ENCODE results near the gene MRPS34.

MRPS34 gene

DNA sequence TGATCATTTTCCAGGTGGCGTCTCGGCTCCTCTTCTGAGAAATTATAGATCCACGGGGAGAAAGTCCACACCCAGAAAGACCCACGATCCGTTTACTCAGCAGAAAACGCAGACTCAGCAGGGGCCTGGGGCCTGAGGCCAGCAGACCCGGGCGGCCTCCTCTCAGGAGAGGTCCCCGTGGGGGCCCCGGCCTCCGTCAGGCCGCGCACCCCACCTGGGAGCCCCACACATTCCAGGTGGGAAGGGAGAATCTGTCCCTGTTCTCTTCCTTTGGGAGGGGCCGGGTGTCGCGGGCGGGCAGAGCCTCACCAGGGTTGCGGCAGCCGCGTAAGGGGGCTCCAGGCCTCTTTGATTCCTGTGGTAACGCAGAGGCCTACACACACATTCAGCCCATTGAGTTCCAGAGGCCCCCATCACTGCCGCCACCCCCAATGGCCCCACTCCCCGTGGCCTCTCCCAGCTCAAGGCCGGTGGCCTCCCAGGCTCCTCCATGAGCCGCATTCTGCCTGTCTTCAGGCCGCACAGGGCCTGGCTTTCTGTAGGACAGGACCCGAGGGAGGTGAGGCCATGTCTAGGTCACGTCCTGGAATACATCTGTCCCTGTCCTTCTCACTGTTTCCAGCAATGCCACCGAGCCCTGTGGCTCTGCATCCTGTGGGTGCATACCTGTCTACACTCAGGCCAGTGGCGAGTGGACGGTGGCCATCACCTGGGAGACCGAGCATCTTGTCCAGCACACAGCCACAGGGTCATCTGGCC lies 22.2 kb upstream of the MRPS34 start:
- DNase-seq (ENCODE audit: low spot score): no peak

DNA sequence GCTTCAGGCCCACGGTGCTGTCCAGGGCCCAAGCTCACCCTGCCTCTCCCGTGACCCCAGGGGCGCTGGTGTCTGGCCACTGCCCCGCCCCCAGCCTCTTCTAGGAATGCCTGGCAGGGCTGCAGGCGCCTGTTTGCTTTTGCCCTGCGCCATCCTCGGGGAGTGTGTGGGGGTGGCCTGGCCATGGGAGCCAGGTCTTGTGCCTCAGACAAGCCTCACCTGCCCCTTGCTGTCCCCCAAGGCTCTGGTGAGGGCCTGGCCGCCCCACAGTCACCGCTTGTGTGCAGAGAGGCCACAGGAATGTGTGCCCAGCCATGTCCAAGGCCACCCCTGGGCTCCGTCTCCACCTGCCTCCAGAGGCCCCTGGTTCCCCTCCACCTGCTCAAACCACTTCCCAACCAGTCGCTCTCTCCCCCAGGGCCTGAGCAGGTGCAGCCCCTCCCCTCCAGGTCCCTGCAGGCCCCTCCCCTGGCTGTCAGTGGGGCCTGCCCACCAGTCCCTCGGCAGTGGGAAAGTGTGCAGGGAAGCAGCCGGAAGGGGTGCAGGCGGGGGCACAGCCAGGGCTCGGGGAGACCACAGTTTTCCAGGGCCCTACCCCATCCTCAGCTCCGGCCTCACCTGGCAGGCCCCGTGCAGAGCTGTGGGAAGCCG lies 21.4 kb upstream of the MRPS34 start:
- DNase-seq (ENCODE audit: low spot score): no peak

DNA sequence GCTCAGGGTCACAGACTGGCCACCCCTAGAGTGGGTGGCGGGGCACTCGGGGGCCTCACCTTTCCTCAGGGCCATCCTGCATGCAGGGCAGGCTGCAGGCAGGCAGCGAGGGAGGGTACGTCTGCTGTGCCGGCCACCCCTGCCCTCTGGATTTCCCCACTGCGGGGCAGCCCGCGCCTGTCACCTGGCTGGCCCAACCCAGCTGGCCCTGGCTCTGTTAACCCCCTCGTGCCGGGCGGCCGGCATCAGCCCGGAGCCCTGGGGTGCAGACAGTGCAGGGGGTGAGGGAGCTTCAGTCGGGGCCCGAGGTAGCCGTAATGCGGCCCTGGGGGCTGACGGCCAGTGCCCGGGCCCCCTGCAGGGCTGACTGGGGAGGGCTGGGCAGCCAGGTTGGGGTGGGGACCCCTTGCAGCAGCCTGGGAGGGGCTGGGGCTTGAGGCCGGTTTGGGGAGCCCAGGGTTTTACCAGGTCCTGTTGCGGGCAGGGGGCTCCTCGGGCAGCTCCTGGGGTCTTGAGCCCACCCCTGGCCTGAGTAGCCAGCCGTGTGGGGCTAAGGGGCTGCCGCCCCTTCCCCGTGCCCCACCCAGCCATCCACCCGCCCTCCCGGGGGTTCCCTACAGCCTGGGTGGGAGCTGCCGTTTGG lies 20.8 kb upstream of the MRPS34 start, which contains the start of gene IGFALS:
IGFALS (minus strand) TSS at position 128 of the 643 bp plus-strand sequence; CDS start at position 75, 53 bp downstream.
- no peak for DNase-seq (ENCODE audit: low spot score)

DNA sequence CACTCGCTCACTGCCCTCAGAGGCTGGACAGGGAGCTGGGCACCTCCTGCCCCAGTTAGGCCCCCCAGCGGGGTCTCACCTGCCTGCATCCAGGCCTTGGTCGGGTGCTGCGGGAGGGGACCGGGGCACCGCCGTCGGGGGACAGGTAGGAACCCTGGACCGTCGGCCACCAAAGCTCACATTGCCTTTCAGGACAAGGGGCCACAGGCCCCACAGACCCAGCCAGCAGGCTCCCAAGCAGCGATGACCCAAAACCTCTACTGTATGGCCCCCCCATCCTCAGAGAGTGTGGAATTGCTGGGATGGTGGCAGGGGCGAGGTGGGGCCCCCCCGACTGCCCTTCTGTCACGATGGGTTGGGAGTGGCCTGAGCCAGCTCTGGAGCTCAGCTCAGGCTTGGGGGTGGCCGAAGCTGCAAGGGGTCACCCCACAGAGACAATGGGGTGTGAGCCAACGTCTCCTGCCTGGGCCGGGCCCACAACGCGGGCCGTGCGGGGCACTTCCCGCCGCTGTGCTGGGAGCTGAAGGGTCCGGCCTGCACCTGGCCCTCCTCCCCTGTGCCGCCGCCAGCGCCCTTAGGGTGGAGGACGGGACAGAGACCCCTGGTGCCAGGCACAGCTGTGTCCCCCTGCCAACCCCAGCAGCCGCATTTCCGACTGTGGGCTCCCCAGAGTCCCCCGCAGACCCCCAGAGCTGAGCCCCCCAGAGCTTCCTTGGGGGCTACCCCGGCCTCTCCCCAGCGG lies 20.1 kb upstream of the MRPS34 start:
- DNase-seq (ENCODE audit: low spot score): no peak

DNA sequence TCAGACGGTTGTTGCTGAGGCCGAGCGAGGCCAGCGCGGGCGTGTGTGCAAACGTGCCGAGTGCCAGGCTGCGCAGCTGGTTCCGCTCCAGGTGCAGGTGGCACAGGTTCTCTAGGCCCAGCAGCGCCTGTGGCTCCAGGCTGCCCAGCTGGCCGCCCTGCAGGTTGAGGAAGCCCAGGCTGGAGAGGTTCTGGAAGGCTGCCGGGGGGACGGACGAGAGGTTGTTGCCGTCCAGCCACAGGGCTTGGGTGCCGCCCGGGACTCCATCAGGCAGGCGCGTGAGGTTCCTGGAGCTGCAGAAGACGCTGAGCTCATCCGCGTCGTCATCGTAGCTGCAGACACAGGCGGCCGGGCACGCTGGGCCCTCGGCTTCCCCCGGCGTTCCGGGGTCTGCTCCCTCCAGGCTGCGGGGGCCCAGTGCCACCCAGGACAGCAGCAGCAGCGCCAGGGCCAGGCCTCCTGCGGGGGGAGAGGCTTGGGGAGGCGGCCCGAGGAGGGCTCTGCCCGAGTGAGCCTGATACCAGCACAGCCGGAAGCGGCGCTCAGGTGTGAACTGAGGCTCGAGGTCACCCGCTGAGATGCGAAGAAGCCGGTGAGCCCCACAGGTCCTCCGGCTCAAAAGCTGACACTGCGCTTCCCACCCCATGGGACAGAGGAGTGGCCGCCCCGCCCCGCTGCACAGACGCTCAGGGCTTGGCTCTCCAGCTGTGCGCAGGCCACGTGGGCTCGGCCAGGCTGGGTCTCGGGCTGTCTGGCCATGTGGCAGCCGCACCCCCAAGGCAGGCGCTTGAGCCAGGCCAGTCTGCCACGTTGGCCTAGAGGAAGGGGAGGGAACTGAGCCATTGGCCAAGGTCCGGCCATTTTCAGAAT lies 19.2 kb upstream of the MRPS34 start:
- no peak for DNase-seq (ENCODE audit: low spot score)

DNA sequence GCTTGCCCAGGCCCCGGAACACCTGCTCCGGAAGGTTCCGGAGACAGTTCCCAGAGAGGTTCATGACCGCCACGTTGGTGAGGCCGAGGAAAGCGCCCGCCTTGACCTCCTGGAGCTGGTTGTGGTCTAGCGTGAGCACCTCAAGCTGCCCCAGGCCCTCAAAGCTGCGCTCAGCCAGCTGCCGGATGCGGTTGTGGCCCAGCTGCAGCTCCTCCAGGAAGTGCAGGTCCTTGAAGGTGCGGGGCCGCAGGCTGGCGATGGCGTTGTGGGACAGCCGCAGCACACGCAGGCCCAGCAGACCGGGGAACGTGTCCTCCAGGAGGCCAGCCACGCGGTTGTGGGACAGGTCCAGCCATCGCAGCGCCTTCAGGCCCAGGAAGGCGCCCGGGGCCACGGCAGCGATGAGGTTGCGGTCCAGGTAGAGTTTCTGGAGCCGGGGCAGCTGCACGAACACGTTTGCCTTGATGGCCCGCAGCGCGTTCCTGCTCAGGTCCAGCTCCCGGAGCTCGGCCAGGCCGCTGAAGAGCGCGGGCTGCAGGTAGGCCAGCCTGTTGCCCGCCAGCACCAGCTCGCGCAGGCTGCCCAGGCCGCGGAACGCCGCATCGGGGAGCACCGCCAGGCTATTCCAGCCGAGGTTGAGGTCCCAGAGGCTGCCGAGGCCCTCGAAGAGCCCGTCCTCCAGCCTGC lies 18.5 kb upstream of the MRPS34 start:
- no peak for DNase-seq (ENCODE audit: low spot score)

DNA sequence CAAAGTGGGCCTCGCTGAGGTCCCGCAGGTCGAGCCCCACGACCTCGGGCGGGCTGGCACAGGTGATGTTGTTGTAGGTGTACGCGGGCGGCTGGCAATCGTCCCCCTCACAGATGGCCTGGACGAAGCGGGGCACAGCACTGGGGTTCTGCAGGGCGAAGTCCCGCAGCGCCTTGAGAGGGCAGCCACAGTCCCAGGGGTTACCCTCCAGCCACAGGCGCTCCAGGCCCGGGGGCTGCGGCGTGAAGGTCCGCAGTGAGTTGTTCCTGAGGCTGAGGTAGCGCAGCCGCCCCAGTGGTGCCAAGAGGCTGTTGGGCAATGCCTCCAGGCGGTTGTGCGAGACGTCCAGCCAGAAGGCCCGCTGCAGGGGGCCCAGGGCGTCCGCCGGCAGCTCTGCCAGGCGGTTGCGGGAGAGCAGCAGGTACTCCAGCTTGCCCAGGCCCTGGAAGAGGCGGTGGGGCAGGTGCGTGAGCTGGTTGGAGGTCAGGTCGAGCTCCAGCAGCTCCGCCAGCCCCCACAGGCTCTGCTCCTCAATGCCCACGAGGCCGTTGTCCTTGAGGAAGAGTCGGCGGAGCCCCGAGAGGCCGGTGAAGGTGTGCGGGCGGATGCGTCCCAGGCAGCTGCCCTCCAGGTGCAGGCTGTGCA lies 17.8 kb upstream of the MRPS34 start:
- no peak for DNase-seq (ENCODE audit: low spot score)

DNA sequence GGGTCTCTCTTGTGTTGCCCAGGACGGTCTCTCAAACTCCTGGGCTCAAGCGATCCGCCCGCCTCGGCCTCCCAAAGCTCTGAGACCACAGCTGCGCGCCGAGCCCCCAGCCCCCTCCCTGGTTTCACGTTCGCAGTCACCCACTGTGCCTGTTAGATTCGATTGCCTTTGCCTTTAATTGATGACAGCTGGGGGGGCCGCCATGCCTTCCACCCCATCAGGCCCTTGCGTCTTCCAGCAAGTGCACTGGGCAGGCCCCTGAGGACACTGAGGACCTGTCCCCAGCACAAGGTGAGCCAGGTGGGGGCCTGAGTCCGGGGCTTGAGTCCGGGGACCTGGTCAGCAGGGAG lies 17.3 kb upstream of the MRPS34 start:
- DNase-seq (ENCODE audit: low spot score): no peak

DNA sequence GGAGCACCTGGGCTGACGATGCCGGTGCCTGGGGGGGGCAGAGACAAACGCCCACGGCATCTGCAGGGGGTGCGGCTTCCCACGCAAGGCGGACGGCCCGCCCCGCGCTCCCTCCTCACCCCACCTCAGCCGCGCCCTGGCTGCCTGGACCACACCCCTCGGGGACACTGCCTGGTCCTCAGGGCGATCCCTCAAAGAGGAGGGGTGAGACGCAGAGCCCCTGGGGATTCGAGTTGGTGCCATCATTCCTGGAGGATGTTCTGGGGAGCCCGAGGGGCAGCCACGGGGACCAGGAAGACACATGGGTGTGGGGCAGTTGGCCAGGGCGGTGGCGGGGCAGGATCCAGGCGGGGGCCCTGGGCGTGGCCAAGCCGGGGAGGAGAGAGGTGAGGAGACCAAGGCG lies 16.7 kb upstream of the MRPS34 start:
- no peak for DNase-seq (ENCODE audit: low spot score)

DNA sequence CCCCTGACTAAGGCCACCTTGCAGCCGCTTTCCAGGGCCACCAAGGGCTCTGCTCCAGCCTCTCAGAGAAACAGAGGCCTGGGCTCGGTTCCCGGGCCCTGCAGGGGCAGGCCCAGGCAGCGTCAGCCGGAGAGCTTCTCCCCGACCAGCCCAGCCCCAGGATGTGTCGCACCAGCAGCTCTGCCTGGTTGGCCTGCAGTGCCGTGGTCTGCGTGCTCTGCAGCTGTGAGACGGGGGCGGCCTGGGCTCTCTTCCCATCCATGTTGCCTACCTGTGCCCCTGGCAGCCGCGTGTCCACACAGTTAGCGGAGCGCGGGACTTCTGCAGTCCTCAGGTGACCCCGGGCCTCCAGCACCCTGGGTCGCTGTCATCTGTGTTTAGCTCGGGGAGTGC lies 15.8 kb upstream of the MRPS34 start:
- DNase-seq (ENCODE audit: low spot score): no peak

DNA sequence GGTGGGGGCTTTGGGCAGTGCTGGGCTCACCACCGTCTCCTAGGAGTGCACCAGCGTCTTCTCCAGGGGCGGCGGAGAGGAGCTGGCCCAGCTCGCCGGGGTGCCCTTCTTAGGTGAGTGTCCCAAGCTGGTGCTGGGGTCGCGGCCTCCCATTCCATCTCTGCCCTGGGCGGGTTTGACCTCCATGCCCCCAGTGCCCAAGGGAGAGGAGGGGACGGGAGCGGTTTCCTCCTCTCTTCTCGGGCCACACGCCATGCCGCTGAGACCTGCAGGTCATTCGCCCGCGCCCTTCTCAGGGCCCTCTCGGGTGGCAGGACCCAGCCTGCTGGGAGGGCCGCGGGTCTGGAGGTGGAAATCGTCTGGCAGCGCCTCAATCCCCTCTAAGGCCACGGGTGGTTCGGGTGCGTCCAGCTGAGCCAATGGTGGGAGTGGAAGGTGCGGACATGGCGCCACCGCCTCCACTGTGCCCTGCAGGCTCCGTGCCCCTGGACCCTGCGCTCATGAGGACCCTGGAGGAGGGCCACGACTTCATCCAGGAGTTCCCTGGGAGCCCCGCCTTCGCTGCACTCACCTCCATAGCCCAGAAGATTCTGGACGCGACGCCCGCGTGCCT lies 15.3 kb upstream of the MRPS34 start:
- no peak for DNase-seq (ENCODE audit: low spot score)

DNA sequence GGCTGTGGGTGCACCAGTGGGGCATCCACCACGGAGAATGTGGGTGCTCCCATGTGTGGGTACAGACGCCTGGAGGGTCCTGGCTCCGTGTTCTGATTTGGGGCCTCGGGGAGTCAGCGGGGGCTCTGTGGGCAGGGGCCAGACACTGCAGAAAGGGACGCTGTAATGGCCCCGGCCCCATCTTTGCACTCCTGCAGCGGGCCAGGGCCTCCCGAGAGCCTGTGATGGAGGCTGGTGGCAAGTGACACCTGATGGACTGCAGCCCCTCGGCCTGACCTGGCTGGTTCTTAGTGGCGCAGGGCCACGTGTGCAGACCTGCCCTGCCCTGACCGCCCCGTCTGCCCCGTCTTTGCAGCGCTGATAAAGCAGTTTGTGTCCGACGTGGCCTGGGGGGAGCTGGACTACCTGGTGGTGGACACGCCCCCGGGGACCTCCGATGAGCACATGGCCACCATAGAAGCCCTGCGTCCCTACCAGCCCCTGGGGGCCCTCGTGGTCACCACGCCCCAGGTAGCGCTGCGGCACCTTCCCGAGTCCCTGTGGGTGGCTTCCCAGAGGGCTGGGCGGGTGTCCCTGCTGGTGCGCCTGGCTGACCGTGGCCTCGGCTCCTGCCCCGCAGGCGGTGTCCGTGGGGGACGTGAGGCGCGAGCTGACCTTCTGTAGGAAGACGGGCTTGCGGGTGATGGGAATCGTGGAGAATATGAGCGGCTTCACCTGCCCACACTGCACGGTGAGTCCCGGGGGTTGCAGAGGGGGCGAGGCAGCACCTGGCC lies 14.6 kb upstream of the MRPS34 start:
- DNase-seq (ENCODE audit: low spot score): no peak

DNA sequence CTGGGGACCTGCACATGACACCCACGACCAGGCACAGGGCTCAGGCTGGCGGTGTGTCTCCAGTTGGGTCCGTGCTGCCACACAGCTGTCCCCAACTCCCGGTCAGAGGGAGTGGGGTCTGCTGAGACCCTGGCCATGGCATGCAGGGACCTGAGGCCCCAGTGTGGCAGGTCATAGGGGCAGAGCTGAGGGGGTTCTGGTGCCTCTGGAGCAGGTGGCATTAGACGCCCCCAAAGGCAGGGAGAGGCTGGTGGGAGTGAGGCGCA lies 14.1 kb upstream of the MRPS34 start:
- no peak for DNase-seq (ENCODE audit: low spot score)

DNA sequence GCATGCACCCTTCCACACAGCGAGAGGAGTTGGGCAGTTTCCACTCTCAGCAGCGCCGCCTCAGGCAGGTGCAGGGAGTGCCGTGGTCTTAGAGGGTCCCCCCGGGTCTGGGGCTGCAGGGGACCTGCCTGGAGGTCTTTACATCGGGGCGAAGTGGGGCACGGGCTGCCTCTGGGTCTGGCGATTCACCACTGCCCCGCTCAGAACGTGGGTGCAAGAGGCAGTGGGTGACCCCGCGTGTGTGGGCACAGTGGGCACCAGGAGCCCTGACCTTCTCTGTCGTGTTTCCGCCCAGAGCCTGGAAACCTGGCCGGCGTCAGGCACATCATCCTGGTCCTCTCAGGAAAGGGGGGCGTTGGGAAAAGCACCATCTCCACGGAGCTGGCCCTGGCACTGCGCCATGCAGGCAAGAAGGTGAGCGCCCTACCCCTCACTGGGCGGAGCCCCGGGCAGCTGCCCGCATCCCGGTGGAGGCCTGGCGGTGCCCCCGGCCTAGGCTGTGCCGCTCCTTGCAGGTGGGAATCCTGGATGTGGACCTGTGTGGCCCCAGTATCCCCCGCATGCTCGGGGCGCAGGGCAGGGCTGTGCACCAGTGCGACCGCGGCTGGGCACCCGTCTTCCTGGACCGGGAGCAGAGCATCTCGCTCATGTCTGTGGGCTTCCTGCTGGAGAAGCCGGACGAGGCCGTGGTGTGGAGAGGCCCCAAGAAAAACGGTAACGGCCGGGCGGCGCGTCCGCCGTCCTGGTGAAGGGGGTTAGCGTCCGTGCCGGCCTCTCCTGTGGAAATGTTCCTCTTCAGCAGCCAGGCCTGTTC lies 13.5 kb upstream of the MRPS34 start:
- DNase-seq (ENCODE audit: low spot score): no peak

DNA sequence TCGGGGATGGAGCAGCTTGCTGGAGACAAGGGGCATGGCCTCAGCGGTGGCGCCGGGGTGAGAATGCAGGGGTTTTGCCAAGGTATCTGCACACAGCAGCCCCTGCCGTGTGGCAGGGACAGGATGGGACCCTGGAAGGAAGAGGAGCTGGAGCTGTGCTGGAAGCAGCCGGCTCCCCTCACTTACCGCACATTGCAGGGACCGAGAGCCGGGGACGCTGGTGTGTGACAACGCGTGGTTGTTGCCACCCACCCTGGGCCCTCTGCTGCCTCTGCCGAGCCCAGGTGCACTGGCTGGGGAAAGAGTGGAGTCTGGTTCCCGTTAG lies 12.9 kb upstream of the MRPS34 start:
- DNase-seq (ENCODE audit: low spot score): no peak

DNA sequence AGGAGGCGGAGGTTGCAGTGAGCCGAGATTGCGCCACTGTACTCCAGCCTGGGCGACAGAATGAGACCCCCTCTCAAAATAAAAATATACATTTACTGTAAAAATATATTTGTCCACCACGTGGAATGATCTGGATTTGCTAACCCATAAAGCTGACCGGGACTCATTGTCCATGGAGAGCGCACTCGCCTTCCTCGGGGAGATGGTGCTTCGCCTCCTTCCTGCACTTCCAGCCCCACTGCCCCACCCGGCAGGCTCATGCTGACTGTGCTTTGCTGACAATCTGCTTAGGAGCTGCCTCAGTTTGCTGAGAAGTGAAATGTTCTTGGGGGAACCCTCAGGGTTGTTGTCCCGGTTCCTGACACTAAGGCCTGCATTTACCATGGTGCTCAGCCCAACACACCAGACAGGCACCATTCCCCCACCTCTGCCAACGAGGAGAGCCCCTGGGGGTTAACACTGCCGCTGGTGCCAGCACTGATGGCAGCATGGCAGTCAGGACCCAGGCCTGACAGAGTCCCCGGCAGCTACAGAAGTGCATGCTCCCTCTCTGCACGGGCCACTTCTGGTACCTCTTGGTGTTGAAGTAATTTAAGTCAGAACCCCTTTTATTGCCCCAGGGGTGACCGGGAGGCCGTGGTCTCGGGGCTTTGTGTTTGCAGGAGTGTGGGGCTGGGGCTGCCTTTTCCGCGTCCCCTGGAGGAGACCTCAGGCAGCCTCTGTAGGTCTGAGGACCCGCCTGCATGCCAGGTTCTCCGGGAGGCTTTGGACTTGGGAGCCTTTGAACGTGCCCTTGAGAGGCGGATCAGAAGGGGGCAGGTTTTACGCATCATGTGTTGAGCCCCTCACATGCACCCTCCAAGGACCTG lies 12.3 kb upstream of the MRPS34 start:
- DNase-seq (ENCODE audit: low spot score): no peak

DNA sequence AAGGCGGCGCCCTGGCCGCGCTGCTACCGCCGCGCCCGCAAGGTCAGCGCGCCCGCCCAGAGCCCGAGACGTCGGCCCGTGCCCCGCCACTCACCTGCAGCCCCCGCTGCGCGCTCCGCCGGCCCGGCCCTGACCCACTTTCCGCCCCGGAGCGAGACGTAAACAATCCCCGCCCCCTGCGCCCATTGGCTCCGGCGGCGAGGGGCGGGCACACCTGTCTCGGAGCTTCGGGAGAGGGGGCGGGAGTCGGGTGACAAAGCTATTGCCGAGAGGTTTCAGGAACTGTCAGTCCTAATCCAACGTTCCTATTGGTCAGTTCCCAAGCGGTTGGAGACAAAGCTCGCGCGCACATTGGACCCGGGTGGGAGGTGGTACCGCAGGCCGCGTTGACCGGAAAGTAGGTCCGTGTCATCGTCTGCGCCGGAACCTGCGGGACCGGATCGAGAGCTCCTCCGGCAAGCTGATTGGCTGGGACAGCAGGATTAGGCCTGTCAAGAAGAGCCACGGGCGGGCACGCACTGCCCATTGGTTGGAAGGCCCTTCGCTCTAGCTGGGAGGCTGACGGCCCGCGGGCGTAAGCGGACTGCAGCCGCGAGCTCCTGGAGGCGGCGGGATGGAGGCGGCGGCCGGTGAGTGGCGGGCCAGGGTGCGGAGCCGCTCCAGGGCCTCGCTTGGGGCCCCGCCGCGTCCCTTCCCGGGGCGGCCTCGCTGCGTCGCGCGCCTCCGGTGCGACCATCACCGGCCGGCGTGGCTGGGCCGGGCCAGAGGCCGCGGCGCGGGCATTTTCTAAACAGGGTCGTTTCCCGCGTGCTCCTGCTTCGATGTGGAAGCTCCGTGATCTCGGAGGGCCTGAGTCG lies 9.7 kb upstream of the MRPS34 start, which contains the start of the genes NUBP2 and SPSB3:
NUBP2 (plus strand) TSS at position 553 of the 857 bp plus-strand sequence; CDS start at position 614, 61 bp downstream.
SPSB3 (minus strand) TSS at position 164 of the 857 bp plus-strand sequence. CDS start 1,088 bp downstream, outside the sequence.
- DNase-seq (ENCODE audit: low spot score): peak; percentile 100
